Measurements from ENCODE around the gene PIGP.

GRCh38 chr21:37118187-37118826, 45.4 kb upstream of the PIGP start:
- TF ChIP-seq, protein P1, sequence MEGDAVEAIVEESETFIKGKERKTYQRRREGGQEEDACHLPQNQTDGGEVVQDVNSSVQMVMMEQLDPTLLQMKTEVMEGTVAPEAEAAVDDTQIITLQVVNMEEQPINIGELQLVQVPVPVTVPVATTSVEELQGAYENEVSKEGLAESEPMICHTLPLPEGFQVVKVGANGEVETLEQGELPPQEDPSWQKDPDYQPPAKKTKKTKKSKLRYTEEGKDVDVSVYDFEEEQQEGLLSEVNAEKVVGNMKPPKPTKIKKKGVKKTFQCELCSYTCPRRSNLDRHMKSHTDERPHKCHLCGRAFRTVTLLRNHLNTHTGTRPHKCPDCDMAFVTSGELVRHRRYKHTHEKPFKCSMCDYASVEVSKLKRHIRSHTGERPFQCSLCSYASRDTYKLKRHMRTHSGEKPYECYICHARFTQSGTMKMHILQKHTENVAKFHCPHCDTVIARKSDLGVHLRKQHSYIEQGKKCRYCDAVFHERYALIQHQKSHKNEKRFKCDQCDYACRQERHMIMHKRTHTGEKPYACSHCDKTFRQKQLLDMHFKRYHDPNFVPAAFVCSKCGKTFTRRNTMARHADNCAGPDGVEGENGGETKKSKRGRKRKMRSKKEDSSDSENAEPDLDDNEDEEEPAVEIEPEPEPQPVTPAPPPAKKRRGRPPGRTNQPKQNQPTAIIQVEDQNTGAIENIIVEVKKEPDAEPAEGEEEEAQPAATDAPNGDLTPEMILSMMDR (IDR thresholded peaks at IDR 0.05; ENCODE audit: borderline replicate concordance, extremely low read depth, low read length, poor library complexity, severe bottlenecking): no peak
- TF ChIP-seq EZH2 (IDR thresholded peaks at IDR 0.05; ENCODE audit: borderline replicate concordance, low read depth, low read length, severe bottlenecking): no peak
